ENCODE data around the gene MYLK2.

DNA sequence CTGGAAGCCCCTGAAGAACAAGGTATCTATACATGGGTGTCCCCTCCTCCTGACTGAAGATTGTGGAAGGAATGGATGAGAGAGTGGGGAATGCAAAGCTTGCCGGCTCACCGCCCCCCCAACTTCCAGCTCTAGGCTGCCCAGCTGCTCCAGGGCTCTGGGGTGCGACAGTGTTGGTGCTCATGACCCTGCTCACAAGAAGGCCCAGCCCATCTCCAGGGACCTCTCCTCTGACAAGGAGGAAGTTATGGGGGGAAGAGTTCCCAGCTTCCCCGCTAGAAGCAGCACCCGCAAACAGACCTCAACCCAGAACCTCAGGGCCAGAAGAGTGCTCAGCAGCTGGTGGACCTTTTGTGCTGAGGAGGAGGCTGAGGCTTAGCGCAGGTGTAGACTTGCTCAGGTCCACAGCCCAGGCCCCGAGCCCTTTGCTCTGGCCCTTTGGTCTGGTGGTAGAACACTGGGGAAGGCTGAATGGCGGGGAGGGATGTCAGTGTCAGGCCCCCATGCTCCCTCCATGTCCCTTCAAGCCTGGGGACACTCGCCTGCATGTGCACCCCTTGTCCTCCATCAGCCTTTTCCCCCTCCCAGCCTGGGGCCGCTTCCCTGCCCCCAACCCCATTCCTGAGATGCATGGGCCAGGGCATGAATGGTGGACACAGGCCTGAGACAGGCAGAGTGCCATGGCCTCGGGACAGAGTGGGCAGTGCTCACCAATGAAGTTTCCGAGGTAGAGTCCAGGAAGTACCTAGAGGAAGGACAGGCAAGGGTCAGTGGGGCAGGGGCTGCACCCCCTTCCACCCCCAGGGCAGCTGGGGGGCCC lies 49.9 kb downstream of the MYLK2 start:
- TF ChIP-seq, protein P1, sequence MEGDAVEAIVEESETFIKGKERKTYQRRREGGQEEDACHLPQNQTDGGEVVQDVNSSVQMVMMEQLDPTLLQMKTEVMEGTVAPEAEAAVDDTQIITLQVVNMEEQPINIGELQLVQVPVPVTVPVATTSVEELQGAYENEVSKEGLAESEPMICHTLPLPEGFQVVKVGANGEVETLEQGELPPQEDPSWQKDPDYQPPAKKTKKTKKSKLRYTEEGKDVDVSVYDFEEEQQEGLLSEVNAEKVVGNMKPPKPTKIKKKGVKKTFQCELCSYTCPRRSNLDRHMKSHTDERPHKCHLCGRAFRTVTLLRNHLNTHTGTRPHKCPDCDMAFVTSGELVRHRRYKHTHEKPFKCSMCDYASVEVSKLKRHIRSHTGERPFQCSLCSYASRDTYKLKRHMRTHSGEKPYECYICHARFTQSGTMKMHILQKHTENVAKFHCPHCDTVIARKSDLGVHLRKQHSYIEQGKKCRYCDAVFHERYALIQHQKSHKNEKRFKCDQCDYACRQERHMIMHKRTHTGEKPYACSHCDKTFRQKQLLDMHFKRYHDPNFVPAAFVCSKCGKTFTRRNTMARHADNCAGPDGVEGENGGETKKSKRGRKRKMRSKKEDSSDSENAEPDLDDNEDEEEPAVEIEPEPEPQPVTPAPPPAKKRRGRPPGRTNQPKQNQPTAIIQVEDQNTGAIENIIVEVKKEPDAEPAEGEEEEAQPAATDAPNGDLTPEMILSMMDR (IDR thresholded peaks at IDR 0.05; ENCODE audit: low read depth, low read length, poor library complexity, severe bottlenecking): no peak
- TF ChIP-seq EZH2phosphoT487 (IDR thresholded peaks at IDR 0.05; ENCODE audit: borderline replicate concordance, low read length): no peak

All from DOHH2 (cell line).